RPMI7951 (cell line): ENCODE results near the gene FLT1. TPM values are rescaled to one million over a fixed set of nuclear protein-coding genes. Genes with fewer than 3 reads are reported as not detected.

Source experiments
- DNase-seq: peaks from one replicate; pipeline ENCODE4 v3.0.0-alpha.2; 2012; ENCODE audit warnings: low read depth
- total RNA-seq: library from RNA; depleted of rRNA; stranded (reverse); fragments of >200 nt; shearing (Covaris generic); gene quantifications from 2 replicates; pipeline ENCODE4 v1.2.3, GENCODE V29; 2014

FLT1 gene
- total RNA-seq, 1 experiment from 2014 or later = 6.2 TPM

DNA sequence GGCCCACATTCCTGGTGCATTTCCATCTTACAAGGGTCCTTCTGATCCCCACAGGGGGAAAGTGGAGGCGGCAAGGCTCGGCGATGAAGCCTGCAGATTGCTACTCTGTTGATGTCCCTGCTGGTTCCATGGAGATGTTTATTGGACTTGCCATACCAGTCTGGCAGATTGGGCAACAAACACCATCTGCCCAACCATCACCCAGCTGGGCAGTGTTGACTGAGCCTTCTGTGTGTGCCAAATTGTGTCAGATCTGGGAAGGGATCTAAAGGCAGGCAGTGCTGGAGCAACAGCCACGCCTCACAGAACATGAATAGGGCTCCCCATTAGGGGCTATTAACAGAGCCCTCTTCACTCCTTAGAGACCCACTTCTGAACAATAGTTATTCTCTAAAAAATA lies 35.0 kb downstream of the FLT1 start:
- no peak for DNase-seq

DNA sequence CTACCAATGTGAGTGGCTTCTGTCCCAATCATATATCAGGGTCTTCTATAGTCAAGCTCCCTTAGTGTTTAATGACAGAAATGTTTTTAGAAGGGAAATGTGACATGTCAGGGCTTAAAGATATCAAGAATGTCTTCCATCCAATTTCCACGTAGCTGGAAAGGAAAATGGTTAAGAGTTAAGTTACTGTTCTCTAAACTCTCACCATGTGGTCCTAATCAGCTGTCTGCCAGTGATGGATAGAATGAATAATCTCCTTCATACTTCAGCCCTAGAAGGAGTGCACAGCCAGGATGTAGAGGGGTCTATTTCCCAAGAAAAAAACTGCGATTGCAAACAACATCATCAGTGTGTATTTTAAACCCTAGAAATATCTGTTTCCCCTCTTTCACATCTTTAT lies 36.3 kb downstream of the FLT1 start:
- DNase-seq = no peak

DNA sequence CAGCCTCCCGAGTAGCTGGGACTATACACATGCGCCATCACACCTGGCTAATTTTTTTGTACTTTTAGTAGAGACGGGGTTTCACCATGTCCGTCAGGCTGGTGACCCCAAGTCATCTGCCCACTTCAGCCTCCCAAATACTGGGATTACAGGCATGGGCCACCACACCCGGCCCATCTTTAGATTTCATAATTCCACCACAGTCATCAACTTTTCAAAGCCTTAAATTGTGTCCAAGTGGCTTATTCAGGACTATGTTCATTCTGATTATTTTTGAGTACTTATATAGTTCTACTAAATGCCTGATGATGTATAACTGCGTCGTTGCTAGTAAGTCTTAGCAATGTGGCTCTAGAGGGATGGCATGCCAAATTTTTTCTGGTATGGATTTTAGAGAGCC lies 36.9 kb downstream of the FLT1 start:
- no peak for DNase-seq

DNA sequence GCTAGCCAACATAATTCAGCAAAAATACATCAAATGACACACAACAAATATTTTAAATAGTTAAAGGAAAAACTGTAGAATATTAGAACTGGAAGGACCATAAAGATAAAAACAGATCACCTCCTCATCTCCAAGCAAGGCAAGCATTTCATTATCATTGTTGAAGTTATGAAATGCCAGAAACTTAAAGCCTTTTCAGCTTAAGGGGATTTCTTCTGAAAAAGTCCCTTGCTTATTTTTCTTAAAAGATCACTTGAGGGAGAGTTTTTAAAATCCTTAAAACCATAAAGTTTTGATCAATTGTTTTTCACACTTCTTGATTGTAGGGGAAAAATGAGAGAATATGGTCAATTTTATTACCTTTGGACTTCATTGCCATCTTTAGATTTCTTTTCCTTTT lies 37.4 kb downstream of the FLT1 start:
- DNase-seq = no peak

DNA sequence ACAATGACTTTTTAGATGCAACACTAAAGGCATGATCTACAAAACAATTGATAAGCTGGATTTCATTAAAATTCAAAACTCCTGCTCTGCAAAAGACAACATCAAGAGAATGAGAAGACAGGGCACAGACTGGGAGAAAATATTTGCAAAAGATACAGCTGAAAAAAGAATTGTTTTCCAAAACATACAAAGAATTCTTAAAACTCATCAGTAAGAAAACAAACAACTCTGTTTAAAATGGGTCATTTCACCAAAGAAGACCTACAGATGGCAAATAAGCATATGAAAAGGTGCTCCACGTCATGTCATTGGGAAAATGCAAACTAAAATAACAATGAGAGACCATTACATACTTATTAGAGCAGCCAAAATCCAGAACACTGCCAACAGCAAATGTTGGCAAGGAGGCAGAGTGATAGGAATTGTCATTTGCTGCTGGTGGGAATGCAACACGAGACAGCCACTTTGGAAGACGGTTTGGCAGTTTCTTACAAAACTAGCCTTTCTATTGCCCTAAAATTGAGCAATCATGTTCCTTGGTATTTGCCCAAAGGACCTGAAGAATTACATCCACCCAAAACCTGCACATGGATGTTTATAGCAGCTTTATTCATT lies 39.2 kb downstream of the FLT1 start:
- no peak for DNase-seq

DNA sequence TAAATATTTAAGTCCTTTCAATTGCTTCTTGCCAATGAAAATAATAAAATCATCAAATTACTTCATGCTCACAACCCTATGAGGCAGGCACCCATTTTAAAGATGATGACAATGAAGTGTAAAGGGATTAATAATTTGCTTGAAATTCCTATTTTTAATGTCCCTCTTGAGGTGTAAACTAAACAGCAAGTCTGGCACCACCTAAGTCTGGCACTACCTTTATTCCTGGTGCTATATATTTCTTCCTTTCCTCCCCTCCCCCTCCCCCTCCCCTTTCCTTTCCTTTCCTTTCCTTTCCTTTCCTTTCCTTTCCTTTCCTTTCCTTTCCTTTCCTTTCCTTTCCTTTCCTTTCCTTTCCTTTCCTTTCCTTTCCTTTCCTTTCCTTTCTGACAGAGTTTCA lies 42.2 kb downstream of the FLT1 start:
- DNase-seq = no peak

DNA sequence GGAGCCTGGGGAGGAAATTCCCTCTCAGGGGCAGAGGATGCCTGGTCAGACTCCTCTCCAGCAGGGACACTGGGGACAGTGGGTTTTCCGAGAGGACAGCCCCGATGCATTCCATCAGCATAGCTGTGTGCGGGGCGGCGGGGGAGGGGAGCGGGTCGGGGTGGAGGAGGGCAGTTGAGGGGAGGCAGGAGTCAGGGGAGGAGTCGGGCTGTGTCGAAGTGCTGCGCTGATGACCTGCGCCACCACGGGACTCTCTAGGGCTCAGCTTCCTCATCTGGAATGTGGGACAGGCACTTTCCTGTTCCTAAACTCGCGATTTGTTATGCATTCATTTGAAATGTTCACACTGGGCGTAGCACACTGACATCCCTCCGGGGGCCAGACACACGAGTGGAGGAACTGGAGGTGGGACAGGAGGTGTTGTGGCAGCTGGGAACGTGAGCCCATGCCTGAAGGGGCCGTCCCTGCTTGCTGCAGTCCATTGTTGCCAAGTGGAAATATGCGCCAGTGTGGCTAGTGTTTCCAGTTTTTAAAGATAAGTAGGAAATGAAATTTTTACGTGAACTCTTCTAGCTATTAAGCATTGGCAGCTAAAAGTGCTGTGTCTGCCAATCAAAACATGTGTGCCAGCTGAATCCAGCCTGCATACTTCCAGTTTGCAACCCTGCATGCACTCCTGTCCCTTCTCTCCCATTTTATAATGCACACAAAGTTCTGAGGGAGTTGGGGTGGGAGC lies 43.3 kb downstream of the FLT1 start:
- no peak for DNase-seq

DNA sequence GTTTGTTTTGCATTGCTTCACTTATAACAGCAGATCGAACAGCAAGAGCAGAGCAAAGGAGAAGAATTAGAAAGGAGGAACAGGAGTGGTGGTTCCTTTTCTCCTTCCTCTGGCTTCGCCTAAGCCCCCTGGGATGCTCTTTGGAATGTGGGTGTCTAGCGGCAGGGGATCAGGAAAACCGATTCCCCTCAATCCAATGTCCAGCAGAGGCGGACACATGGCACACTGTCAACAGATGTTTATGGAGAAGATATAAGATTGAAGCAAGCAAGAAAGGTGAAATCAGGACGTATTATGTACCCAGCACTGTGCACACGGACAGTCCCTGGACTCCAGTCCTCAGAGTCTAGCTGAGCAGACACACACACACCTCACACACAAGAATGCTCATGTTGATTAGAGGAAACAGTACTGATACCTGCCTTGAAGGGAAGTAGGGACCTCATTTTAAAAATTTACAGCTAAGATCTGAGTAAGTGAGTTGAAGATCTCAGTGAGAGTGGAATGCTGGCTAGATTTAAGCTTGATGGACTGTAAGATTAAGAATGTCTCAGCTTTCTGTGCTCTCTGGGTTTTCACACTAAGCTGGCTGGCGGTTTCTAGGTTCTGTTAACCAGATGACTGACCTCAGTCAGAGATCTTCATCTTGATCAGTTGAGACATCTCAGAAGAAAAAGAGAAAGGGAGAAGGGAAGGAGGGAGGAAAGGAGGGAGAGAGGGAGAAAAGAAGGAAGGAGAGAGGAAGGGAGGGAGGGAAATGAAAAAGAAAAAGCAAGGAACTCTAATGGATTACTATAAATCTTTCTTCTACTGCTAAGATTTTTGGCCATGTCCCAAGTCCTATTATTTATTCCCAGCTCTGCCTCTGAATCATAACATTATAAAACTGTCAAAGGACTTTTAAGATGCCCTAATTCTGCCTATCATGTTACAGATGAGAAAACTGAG lies 44.8 kb downstream of the FLT1 start:
- no peak for DNase-seq

DNA sequence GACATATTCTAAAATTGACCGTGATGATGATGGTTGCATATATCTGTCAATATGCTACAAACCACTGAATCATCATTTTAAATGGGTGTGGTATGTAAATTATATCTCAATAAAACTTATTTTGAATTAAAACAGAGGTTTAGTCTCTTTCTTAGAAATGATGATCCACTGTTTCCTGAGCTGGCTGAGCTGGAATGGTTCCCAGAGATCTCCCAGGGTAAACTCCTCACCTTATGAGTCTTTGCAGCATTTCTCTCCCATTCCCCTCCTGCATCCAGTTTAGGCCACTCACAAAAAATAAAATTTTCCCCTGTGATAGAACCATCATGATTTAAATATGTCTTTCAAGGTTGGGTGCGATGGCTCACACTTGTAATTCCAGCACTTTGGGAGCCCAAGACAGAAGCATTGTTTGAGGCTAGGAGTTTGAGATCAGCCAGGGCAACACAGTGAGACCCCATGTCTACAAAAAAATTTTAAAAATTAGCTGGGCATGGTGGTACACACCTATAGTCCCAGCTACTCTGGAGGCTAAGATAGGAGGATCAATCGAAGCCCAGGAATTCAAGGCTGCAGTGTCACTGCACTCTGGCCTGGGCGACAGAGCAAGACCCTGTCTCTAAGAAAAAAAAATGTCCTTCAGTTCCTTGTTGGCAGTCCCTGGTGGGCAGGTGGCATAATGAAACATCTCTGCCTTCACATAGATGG lies 46.1 kb downstream of the FLT1 start:
- no peak for DNase-seq

DNA sequence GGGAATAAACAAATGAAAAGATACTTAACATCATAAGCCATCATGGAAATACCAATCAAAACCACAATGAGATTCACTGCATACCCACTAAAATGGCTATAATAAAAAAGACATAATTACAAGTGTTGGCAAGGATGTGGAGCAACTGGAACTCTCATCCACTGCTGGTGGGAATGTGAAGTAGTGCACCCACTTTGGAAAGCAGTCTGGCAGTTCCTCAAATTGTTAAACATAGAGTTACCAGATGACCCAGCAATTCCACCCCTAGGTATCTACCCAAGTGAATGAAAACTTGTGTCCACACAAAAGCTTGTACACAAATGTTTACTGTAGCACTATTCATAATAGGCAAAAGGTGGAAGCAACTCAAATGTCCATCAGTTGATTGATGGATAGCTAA lies 46.9 kb downstream of the FLT1 start:
- DNase-seq = no peak

DNA sequence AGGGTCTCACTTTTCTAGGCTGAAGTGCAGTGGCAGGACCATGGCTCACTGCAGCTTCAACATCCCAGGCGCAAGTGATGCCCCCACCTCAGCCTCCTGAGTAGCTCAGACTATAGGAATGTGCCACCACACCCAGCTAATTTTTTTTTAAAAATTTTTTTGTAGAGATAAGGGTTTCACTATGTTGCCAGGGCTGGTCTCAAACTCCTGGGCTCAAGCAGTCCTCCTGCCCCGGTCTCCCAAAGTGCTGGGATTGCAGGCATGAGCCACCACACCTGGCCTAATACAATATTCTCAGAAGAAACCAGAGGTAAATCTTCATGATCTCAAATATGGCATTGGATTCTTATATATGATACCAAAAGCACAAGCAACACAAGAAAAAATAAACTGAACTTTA lies 47.7 kb downstream of the FLT1 start:
- no peak for DNase-seq

DNA sequence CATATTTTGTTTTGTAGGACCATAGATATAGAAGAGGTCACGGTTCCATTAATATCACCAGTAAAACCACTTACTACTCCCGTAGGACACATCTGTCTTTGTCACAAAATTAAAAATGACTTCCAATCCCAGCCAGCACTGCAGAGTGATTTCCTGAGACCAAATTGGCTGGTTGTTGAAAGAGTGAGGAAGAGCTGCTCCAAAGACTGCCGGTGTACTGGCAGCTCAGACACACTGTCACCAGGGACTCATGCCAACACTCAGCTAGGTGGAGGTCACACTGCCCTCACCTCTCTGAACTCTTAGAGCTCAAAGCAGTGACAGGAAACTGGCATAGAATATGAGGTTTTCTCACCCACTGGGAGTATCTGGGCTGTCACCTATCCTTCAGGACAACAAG lies 52.1 kb downstream of the FLT1 start:
- no peak for DNase-seq

DNA sequence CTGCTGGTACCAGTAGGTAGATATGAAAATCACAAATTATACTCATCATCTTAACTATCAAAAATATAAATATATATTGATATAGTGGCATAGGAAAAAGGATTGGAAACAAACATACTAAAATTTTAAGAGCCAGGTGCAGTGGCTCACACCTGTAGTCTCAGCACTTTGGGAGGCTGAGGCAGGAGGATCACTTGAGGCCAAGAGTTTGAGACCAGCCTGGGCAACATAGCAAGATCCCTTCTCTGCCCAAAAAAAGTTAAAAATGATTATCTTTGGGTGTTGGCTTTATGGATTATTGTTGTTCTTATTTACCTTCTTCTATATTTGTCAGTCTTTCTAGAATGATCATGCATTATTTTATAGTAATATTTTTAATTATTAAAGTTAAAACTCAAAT lies 53.4 kb downstream of the FLT1 start:
- DNase-seq = no peak

DNA sequence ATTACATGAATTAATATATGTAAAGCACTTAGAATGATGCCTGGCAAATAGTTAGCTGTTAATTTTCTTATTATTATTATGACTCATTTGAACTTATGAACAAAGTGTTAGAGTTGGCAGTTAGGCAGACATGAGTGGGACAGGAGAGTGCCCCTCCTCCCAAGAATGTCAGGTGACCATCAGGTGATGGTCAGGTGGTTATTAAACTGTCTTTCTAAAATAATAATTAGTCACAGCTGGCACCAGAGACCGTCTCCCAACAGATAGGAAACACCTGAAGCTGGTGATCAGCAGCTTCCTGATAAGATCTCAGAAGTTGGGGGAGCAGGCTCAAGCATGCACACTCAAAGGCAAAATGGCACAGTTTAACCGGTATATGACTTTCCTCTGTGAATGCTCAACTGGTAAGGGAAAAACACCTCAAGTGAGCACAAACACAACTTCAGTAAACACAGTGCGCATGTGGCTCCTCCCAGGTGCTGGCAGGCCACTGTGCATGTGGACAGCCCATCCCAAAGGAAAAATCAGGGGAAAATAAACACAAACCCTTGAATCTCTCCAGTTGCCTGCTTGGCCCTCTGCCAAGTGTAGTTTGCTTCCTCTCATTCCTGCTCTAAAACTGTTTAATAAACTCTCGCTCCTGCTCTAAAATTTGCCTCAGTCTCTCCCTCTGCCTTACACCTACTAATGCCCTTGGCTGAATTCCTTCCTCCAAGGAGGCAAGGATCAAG lies 54.0 kb downstream of the FLT1 start:
- DNase-seq = no peak

DNA sequence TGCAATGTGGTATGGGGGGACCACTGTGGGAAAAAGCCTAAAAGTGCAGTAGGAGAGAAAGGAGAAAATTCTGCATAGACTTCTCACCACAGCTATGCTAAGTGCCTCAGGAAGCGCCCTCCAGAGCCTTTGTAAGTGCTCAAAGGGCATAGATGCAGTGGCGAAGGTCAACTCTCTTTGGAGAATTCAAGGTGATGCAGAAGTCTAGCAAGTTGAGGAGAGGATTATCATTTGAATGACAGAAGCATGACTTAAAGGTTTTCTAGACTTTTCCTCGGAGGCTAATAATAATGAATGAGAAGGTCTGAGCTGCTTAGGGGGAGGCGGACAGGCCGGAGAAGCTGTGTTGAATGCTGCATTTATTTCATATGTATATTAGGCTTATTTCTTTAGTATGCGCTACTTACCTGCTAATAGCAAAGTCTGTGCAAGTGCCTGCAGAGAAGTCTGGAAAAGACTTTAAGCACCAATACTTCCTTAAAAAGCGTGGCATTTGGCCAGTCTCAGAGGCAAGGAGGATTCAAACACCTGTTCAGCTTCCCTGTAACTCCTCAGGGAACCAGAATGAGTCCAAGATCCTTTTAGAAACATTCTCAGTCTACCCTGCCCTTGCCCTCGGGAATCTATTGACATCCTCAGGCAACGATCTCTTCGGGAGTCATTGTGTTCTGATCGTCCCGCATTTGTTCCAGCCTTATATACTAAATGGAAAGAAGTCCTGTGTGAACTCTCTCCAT lies 56.2 kb downstream of the FLT1 start:
- no peak for DNase-seq

DNA sequence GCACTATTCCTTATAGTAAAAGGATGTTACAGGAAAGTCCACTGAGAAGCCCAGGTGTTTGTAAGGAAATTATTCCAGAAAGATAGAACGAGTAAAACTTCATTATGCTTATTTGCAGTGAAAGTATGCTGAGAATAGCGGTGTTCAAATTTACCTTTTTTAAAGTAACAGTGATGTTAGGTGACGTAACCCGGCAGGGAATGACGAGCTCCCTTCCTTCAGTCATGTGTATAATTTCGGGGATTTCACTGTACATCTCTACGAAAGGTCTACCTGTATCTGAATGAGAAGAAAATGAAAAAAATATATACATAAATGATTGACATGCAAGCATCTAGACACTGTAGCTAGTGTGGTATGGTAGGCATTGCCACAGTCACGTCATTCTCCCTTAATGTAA lies 56.9 kb downstream of the FLT1 start:
- DNase-seq = no peak

DNA sequence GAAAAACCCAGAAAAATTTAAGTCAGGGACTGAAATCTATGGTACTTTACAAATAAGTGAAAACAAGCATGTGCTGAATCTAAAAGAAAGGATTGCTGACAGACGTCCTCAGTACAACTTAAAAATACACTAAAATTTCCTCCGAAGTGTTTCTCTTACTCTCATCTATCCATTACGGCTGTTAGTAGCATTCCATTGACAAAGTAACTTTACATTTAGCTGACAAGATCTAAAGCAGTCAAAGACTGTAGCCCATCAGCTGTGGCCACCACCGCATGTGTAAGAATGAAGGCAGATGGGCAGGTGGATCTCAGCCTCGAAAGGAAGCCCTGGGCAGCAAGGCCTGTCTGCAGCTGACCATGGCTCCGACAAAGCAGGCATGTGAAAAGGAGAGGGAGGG lies 59.0 kb downstream of the FLT1 start:
- DNase-seq = no peak

DNA sequence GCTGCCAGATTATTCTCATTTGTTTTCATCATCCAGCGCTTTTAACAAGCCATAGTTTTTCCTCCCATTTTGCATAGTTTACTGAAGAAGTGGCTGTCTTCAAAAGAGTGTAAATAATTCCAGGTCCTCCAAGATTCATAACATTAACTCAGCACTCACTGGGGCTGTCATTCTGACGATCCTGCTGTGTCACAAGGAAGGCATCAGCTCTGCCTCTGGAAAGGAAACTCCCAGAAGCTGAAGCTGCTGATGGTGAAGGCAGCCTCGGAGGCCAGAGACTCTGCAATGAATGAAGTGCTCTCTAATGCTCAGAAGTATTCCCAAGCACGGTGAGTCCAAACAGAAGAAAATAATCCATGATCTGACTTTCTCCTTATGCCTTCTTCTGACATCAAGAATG lies 60.0 kb downstream of the FLT1 start:
- no peak for DNase-seq

DNA sequence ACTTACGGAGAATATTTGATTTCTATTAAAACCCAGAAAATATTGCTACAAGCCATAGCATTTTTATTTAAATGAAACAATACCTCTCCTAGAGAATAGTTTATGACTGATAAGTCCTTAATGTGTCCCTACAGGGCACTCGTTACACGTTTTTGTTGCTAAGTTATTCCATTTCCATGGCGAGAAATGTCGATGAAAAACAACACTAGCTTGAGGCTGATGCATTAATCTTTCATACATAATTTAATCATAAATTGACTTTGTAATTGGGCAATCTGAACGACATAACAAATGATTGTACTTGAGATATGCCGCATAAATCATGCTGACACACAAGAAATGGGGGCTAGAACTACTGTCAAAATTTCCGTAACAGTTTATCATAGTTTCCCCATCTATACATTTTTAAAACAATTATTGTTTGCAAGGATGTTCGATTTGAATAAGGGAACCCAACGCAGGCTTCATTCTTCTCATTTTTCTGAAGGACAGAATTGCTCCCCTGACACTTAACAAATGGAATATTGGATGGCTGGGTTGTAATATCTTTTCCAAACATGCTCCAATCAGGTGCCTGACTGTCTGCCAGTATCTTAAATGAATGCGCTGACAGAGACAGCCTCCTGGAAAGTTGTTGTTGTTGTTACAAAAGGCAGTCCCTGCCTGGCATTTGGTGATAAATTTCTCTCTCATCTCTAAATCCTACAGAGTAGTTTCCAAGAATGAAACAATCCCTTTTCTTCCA lies 61.9 kb downstream of the FLT1 start:
- no peak for DNase-seq

DNA sequence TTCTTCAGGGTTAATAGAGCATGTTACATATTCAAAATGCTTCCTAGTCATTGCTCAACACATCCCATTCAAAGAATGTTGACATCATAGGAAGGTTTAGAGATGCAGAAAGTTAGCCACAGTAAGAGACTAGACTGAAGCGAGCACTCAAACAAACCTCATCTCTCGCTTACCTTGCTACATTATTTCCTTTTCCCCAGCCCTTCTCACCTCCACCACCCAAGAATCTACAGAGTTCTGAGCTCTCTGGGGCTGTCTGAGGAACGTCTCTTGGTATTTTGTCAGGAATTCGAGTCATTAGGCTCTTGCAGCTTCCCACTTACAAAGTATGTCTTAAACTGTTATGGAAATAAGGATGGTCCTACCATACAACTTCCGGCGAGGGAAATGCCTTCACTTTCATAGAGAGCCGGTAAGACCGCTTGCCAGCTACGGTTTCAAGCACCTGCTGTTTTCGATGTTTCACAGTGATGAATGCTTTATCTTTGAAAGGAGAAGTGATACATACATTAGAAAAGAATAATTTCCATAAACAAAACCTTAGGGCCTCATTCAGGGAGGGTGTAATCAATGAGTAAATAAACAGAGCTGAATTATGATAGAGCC lies 65.1 kb downstream of the FLT1 start:
- DNase-seq = no peak
